Measurements from ENCODE around the gene CDC42EP4. TPM values are rescaled to one million over a fixed set of nuclear protein-coding genes. Genes with fewer than 3 reads are reported as not detected.

CDC42EP4 gene
- total and polyA plus RNA-seq, 8 donors, result 23.2 to 93.3 (median 44.8) TPM

GRCh38 chr17:73338566-73339197, 26.9 kb upstream of the CDC42EP4 start:
- WGBS, 5 donors, result 79 to 88% (median 82%) methylated on average over 13 to 22 of the region's 22 CpGs
- H3K27ac ChIP-seq, result peak overlapping the region in 4 of 5 donors; percentile 64 to 87 (median 67)
- H3K9me3 ChIP-seq, result no peaks in the 10 kb centered on the region
- H3K36me3 ChIP-seq, result no peaks in the 10 kb centered on the region
- no peak overlapping the region for H3K4me3 ChIP-seq
- TF ChIP-seq POLR2A (IDR thresholded peaks at IDR 0.05), result no peak
- no peak for TF ChIP-seq CTCF (IDR thresholded peaks at IDR 0.05)
- no peak for TF ChIP-seq EP300 (IDR thresholded peaks at IDR 0.05)
- TF ChIP-seq POLR2AphosphoS5 (IDR thresholded peaks at IDR 0.05), result no peak
- DNase-seq, result no peak
- intact Hi-C loops (cut with DNase I; ENCODE audit: low total_unique reads), result no loop called here
- peaks cover 29 to 75% (median 52%) of the 10 kb centered on the region in 4 donors for H3K4me1 ChIP-seq
- no peaks in the 10 kb centered on the region for H3K27me3 ChIP-seq

- peak overlapping the region in 4 of 5 donors; percentile 64 to 87 (median 67) for H3K27ac ChIP-seq
- H3K4me1 ChIP-seq, result peaks cover 28 to 69% (median 48%) of the 10 kb centered on the region in 4 donors
- no peaks in the 10 kb centered on the region for H3K36me3 ChIP-seq
- no peak for TF ChIP-seq CTCF (IDR thresholded peaks at IDR 0.05)
- peak in 1 of 3 donors; percentile 3 for TF ChIP-seq POLR2AphosphoS5 (IDR thresholded peaks at IDR 0.05)
- no peak for TF ChIP-seq POLR2A (IDR thresholded peaks at IDR 0.05)
- TF ChIP-seq EP300 (IDR thresholded peaks at IDR 0.05), result no peak
- peak in 1 of 2 donors; percentile 69 for DNase-seq
- 37 to 63% (median 51%) methylated on average over 13 of the region's 13 CpGs for WGBS, 5 donors
- no peaks in the 10 kb centered on the region for H3K27me3 ChIP-seq
- H3K9me3 ChIP-seq, result no peaks in the 10 kb centered on the region
- H3K4me3 ChIP-seq, result peak overlapping the region in 1 of 4 donors; percentile 4
- intact Hi-C loops (cut with DNase I; ENCODE audit: low total_unique reads), result no loop called here
Measured at GRCh38 chr17:73338050-73338521, 26.3 kb upstream of the CDC42EP4 start.

GRCh38 chr17:73337330-73337710, 25.5 kb upstream of the CDC42EP4 start:
- H3K4me1 ChIP-seq, result peaks cover 21 to 61% (median 41%) of the 10 kb centered on the region in 4 donors
- TF ChIP-seq CTCF (IDR thresholded peaks at IDR 0.05), result no peak
- no peak for TF ChIP-seq POLR2AphosphoS5 (IDR thresholded peaks at IDR 0.05)
- no peak for TF ChIP-seq POLR2A (IDR thresholded peaks at IDR 0.05)
- TF ChIP-seq EP300 (IDR thresholded peaks at IDR 0.05), result no peak
- WGBS, 5 donors, result 63 to 80% (median 69%) methylated on average over 3 to 4 of the region's 4 CpGs
- H3K36me3 ChIP-seq, result no peaks in the 10 kb centered on the region
- no peak overlapping the region for H3K4me3 ChIP-seq
- peak overlapping the region in 3 of 5 donors; percentile 15 to 87 (median 66) for H3K27ac ChIP-seq
- no peak for DNase-seq
- no peaks in the 10 kb centered on the region for H3K9me3 ChIP-seq
- H3K27me3 ChIP-seq, result no peaks in the 10 kb centered on the region
- intact Hi-C loops (cut with DNase I; ENCODE audit: low total_unique reads), result no loop called here

GRCh38 chr17:73336408-73337329, 24.9 kb upstream of the CDC42EP4 start:
- 78 to 92% (median 86%) methylated on average over 9 to 13 of the region's 13 CpGs for WGBS, 5 donors
- Histone ChIP-seq H3K27me3 (no peaks in the 10 kb centered on the region), H3K4me1 (peaks cover 14 to 55% (median 34%) of the 10 kb centered on the region in 4 donors), H3K36me3 (no peaks in the 10 kb centered on the region), H3K9me3 (no peaks in the 10 kb centered on the region), H3K27ac (peak overlapping the region; percentile 15 to 87 (median 31)), H3K4me3 (no peak overlapping the region)
- intact Hi-C loops (cut with DNase I; ENCODE audit: low total_unique reads), result no loop called here
- no peak for DNase-seq
- TF ChIP-seq CTCF (IDR thresholded peaks at IDR 0.05) (no peak), EP300 (IDR thresholded peaks at IDR 0.05) (no peak), POLR2A (IDR thresholded peaks at IDR 0.05) (no peak), POLR2AphosphoS5 (IDR thresholded peaks at IDR 0.05) (no peak)

Measured in stomach (tissue), 9 donors.